ENCODE results near the gene ARHGAP18.

DNA sequence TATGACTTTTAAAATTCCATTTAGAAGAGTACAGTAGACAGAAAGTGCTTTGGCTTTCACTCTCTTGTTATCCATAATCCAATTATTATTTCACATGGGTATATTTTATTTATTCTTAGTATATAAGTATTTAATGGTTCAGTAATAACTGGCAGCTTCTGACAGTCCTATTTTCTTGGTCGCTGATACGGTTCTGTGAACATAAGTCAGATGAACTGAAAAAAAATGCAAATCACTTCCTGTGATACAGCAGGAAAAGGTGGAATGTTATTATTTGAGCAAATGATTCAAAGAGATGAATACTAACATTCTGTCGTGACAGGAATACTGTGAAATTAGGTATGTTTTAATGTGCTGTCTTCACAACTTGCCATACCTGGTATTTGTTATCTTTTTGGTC, 132.3 kb downstream of the ARHGAP18 start:
- TF ChIP-seq, protein P1, sequence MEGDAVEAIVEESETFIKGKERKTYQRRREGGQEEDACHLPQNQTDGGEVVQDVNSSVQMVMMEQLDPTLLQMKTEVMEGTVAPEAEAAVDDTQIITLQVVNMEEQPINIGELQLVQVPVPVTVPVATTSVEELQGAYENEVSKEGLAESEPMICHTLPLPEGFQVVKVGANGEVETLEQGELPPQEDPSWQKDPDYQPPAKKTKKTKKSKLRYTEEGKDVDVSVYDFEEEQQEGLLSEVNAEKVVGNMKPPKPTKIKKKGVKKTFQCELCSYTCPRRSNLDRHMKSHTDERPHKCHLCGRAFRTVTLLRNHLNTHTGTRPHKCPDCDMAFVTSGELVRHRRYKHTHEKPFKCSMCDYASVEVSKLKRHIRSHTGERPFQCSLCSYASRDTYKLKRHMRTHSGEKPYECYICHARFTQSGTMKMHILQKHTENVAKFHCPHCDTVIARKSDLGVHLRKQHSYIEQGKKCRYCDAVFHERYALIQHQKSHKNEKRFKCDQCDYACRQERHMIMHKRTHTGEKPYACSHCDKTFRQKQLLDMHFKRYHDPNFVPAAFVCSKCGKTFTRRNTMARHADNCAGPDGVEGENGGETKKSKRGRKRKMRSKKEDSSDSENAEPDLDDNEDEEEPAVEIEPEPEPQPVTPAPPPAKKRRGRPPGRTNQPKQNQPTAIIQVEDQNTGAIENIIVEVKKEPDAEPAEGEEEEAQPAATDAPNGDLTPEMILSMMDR (IDR thresholded peaks at IDR 0.05): no peak
- TF ChIP-seq POLR2A (IDR thresholded peaks at IDR 0.05): no peak
